Keratinocyte (primary cell): ENCODE data around the gene ZDHHC20. TPM values are rescaled to one million over a fixed set of nuclear protein-coding genes. Genes with fewer than 3 reads are reported as not detected.

Experiments used
- DNase-seq: peaks from one replicate; pipeline ENCODE4 v3.0.0-alpha.2; 2011; ENCODE audit warnings: low read depth, missing footprints, low spot score
- FAIRE-seq: peaks from 2 replicates; lab custom pipeline; 2011; peaks lifted over from hg19 to GRCh38; lab: Jason Lieb, UNC
- H2AFZ ChIP-seq: 2 replicates; pipeline ENCODE4 v1.6.0; 2012; ENCODE audit warnings: low read length, control low read depth, inconsistent platforms; ENCODE audit not compliant: control insufficient read depth
- H3K27ac ChIP-seq: 2 replicates; pipeline ENCODE4 v1.5.1; 2011; ENCODE audit warnings: low read length; ENCODE audit not compliant: control insufficient read depth, insufficient read depth
- H3K27me3 ChIP-seq: 3 replicates; pipeline ENCODE4 v1.6.0; 2011; ENCODE audit warnings: low read length; ENCODE audit not compliant: control insufficient read depth, insufficient read depth; ENCODE audit errors: extremely low read depth
- H3K36me3 ChIP-seq, 2 experiments: 2 replicates in 1 of 2; 3 replicates in 1 of 2; pipeline ENCODE4 v1.5.1; 2011; ENCODE audit warnings: low read length in 2 of 2, mild to moderate bottlenecking in 1 of 2; ENCODE audit not compliant: control insufficient read depth in 2 of 2, insufficient read depth in 2 of 2; ENCODE audit errors: extremely low read depth in 1 of 2
- H3K4me1 ChIP-seq: 3 replicates; pipeline ENCODE4 v1.5.1; 2011; ENCODE audit warnings: low read length; ENCODE audit not compliant: control insufficient read depth, insufficient read depth; ENCODE audit errors: extremely low read depth
- H3K4me2 ChIP-seq: 3 replicates; pipeline ENCODE4 v1.6.0; 2011; ENCODE audit warnings: low read depth, low read length; ENCODE audit not compliant: control insufficient read depth, insufficient read depth; ENCODE audit errors: extremely low read depth
- H3K4me3 ChIP-seq, 3 experiments: fragments of 200-600 bp in 1 of 3; sonication (generic) in 1 of 3; 2 replicates in 2 of 3; 3 replicates in 1 of 3; pipeline ENCODE4 v1.5.1; 2011 to 2016; ENCODE audit warnings: low read length in 3 of 3, mild to moderate bottlenecking in 3 of 3, control low read depth in 2 of 3, inconsistent platforms in 1 of 3, low read depth in 1 of 3, mixed read lengths in 1 of 3, mixed run types in 1 of 3, moderate library complexity in 1 of 3; ENCODE audit not compliant: control insufficient read depth in 2 of 3, insufficient read depth in 2 of 3; ENCODE audit errors: extremely low read depth in 1 of 3
- H3K79me2 ChIP-seq: 2 replicates; pipeline ENCODE4 v1.6.0; 2012; ENCODE audit warnings: low read length; ENCODE audit not compliant: control insufficient read depth, insufficient read depth
- H3K9ac ChIP-seq: 3 replicates; pipeline ENCODE4 v1.6.0; 2011; ENCODE audit warnings: low read length; ENCODE audit not compliant: control insufficient read depth, insufficient read depth; ENCODE audit errors: extremely low read depth
- H3K9me1 ChIP-seq: 3 replicates; pipeline ENCODE4 v1.6.0; 2011; ENCODE audit warnings: low read length; ENCODE audit not compliant: control insufficient read depth, insufficient read depth; ENCODE audit errors: extremely low read depth
- H3K9me3 ChIP-seq: 2 replicates; pipeline ENCODE4 v1.5.1; 2012; ENCODE audit warnings: low read depth, low read length; ENCODE audit not compliant: control insufficient read depth
- H4K20me1 ChIP-seq: 3 replicates; pipeline ENCODE4 v1.6.0; 2011; ENCODE audit warnings: low read length; ENCODE audit not compliant: control insufficient read depth, insufficient read depth; ENCODE audit errors: extremely low read depth
- CTCF ChIP-seq, 3 experiments: IDR thresholded peaks in 1 of 3; conservative IDR thresholded peaks in 1 of 3; optimal IDR thresholded peaks in 1 of 3; 2 replicates in 2 of 3; 3 replicates in 1 of 3; pipeline versions ENCODE3 to v1.5.1; 2011; ENCODE audit warnings: low read length in 3 of 3, mild to moderate bottlenecking in 3 of 3, moderate library complexity in 2 of 3, control low read depth in 1 of 3, inconsistent platforms in 1 of 3; ENCODE audit not compliant: insufficient read depth in 2 of 3; ENCODE audit errors: extremely low read depth in 1 of 3
- EZH2 ChIP-seq: IDR thresholded peaks from one replicate; pipeline ENCODE4 v1.6.1; 2012; ENCODE audit warnings: inconsistent platforms, mild to moderate bottlenecking, low read length, moderate library complexity
- dilution Hi-C: fragments of 300-500 bp; cut with MboI; formaldehyde crosslinking; loops from one replicate; pipeline ENCODE4 v1.7.0; 2020; ENCODE audit warnings: low sequenced_read_pairs; ENCODE audit not compliant: extremely low pct_ligation_motif_present
- polyA plus RNA-seq, 5 experiments: library from polyadenylated mRNA; depleted of rRNA in 3 of 5; stranded (reverse) in 3 of 5; stranded (forward) in 1 of 5; unstranded in 1 of 5; fragments of >200 nt; gene quantifications; 1 replicate in 1 of 5; 2 replicates in 3 of 5; 3 replicates in 1 of 5; pipeline versions ENCODE4 v1.2.1 to v1.2.3, GENCODE V29; 2011 to 2012; ENCODE audit warnings: missing spikeins in 2 of 5, low read depth in 1 of 5, low replicate concordance in 1 of 5

ZDHHC20 gene
- polyA plus RNA-seq, 1 donor (not counting 4 experiments of a cell fraction or from before 2014, with no cell fraction given) = 45.8 TPM

- Histone ChIP-seq H3K27ac (no peak overlapping the region), H3K4me2 (no peak overlapping the region), H2AFZ (no peak overlapping the region), H3K4me1 (no peaks in the 10 kb centered on the region), H3K4me3 (no peak overlapping the region), H3K27me3 (no peaks in the 10 kb centered on the region), H3K79me2 (peaks cover 8% of the 10 kb centered on the region), H3K9me1 (no peaks in the 10 kb centered on the region), H3K9me3 (no peaks in the 10 kb centered on the region), H3K36me3 (no peaks in the 10 kb centered on the region), H4K20me1 (no peaks in the 10 kb centered on the region), H3K9ac (no peak overlapping the region)
- FAIRE-seq (no peak), DNase-seq (no peak)
- TF ChIP-seq EZH2 = no peak
- no peak for TF ChIP-seq CTCF (optimal IDR thresholded peaks at IDR 0.05 in 1 of 3, IDR thresholded peaks at IDR 0.05 in 1 of 3, conservative IDR thresholded peaks at IDR 0.05 in 1 of 3; ENCODE audit: extremely low read depth in 1 of 3, insufficient read depth in 2 of 3, low read length in 3 of 3)
- dilution Hi-C loops = no loop called here
Observed at GRCh38 chr13:21426238-21426637, 32.9 kb downstream of the ZDHHC20 start.

GRCh38 chr13:21420706-21421105 lies 38.4 kb downstream of the ZDHHC20 start:
- Histone ChIP-seq H3K9ac (no peak overlapping the region), H2AFZ (no peak overlapping the region), H3K9me3 (no peaks in the 10 kb centered on the region), H3K27me3 (no peaks in the 10 kb centered on the region), H3K4me3 (no peak overlapping the region), H3K79me2 (no peaks in the 10 kb centered on the region), H3K9me1 (no peaks in the 10 kb centered on the region), H3K27ac (no peak overlapping the region), H3K36me3 (no peaks in the 10 kb centered on the region), H3K4me2 (no peak overlapping the region), H3K4me1 (no peaks in the 10 kb centered on the region), H4K20me1 (no peaks in the 10 kb centered on the region)
- TF ChIP-seq CTCF (optimal IDR thresholded peaks at IDR 0.05 in 1 of 3, IDR thresholded peaks at IDR 0.05 in 1 of 3, conservative IDR thresholded peaks at IDR 0.05 in 1 of 3; ENCODE audit: extremely low read depth in 1 of 3, insufficient read depth in 2 of 3, low read length in 3 of 3) (no peak), EZH2 (no peak)
- DNase-seq (no peak), FAIRE-seq (no peak)
- dilution Hi-C loops = no loop called here
